EL (cell line): ENCODE results near the gene EPB41L4B.
"Not testable (repeated sequence)": the region's sequence is repeated elsewhere in the genome, so short reads cannot be mapped to it uniquely, and the experiment has no call there.

Experiments
- DNase-seq: peaks from one replicate; pipeline ENCODE4 v3.0.0-alpha.2; 2016

EPB41L4B gene

DNA sequence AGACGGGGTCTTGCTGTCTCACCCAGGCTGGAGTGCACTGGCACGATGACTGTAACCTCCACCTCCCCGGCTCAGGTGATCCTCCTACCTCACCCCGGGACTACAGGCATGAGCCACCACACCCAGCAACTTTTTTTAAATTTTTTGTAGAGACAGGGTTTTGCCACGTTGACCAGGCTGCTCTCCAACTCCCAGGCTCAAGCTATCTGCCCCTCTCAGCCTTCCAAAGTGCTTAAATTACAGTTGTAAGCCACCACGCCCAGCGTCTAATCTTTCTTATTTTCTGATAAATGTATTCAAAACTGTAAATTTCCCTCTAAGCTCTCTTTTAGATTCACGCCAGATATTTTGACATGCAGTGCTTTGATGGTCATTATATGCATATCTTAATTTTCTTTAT, 164.2 kb downstream of the EPB41L4B start:
- no peak for DNase-seq

DNA sequence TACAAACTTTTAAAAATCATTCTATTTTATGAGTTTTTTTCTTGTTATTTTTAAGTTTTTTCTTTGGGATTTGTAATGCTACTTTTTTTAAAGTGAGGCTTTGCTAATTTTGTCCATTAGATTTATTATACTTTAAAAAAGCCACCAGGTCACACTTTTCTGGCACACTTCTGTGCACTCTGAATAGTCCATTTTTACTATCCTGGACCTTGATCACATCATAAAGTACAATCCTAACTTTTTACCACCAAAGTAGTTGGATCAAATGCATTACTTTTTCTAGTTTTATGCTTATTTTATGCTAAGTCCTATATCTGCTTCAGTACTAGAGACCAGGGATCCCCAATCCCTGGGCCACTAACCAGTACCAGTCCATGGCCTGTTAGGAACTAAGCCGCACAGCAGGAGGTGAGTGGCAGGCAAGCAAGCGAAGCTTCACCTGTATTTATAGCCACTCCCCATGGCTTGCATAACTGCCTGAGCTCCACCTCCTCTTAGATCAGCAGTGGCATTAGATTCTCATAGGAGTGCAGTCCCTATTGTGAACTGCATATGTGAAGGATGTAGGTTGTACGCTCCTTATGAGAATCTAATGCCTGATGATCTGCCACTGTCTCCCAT, 169.8 kb downstream of the EPB41L4B start:
- DNase-seq, result no peak

DNA sequence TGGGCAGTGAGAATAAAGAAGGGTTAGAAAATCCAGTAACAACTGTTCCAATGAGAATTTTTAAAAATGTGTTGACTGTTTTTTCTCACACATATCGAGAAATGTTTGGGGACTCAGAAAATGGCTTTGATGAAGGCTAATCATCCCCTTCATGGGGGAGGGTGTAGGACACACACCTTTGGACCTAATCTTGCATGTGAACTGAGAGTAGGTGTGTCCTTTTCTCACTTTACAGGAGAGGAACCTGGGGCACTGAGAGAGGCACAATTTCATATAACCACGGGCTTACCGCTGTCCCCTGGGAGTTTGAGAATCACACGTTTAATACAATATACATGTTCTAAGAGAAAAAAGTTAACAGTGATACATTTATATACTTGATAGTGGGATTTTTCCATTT, 171.1 kb downstream of the EPB41L4B start:
- no peak for DNase-seq

DNA sequence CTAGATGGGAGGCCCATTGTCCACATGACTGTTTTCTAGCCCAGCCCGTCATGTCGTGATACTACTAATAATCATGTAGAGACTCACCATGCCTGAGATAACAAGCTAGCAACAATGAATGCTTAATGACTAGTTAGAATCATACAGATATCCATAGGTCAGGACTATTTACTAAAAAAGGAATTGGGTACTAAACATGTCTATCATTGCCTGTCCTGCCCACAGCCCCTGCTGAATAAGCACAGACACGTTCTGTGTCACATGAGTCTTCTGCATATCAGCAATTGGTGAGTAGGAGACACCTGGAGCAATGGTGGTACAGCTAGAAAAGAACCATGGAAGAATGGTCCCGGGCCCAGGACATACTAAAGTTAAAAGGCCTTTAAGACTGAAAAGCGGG, 171.8 kb downstream of the EPB41L4B start:
- no peak for DNase-seq

DNA sequence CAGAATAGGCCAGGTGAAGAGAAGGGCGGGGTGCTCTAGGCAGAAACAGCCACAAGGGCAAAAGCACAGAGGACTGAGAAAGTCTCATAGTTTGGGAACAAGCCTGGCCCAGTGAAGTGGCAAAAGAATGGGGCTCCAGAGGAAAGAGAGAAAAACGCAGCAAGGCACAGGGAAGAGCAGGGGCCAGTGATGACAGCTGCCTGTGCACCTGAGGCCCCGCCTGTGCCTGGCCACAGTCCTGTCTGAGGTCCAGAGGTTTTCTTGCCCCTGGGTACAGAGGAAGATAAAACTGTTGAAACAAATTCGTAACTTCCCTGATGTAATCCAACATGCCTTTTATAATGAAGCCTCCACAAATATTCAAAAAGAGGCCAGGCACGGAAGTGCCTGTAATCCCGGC, 175.8 kb downstream of the EPB41L4B start:
- DNase-seq, result no peak

DNA sequence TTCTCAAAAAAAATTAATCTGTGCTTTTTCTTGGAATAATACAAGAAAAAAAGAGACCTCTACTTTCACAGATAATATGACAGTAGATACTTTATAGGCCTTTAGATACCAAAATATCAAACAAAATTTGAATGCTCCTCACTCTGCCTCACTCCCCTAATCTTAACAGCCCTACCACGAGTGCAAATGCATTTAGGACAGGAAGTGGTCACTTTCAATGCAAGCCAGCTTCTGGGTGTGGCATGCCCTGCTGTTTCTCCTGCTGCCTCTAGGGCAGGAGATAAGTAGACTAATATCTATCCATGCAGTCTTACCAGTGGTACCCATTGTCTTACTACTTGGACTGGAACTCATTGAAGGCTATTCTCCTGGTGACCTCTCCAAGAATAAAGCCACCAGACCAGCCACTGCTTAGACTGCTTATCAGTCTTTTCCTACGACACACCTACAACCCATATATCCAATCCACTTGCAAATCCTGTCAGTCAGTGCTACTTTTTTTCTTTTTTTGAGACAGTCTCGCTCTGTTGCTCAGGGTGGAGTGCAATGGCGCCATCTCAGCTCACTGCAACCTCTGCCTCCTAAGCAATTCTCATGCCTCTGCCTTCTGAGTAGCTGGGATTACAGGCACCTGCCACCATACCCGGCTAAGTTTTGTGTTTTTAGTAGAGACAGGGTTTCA, 176.8 kb downstream of the EPB41L4B start:
- DNase-seq, result peak; percentile 69

DNA sequence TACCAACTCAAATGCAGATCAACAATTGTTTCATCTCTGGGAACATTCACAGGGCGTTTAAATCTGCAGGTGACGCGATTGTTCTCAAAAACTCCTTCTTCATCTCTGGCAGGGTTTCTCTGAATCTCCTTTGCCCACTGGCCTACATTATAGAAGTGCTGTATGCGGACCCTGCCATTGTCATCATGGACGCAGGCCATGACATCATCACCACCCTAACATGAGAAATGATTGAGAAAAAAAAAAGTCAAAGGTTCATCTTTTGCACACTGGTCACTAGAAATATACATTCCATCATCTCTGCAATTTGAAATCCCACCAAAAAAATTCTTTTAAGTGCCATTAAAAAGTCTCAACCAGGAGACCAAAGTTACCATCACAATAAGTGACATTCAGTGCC, 179.5 kb downstream of the EPB41L4B start:
- no peak for DNase-seq

DNA sequence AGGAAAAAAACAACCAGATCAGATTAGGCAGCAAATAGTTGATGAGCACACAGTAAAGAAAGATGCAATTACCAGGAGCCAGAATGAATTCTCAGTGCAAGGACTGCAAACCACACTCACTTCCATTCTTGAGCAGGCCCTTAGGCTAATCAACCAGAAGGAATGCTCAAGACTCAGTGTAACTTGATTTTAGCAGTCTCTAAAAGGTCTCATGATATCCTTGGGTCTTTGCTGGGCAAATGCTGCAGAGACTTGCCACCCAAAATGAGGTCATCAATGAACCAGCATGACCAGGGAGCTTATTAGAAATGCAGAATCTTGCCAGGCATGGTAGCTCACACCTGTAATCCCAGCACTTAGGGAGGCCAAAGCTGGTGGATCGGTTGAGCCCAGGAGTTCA, 181.0 kb downstream of the EPB41L4B start:
- peak; percentile 5 for DNase-seq

DNA sequence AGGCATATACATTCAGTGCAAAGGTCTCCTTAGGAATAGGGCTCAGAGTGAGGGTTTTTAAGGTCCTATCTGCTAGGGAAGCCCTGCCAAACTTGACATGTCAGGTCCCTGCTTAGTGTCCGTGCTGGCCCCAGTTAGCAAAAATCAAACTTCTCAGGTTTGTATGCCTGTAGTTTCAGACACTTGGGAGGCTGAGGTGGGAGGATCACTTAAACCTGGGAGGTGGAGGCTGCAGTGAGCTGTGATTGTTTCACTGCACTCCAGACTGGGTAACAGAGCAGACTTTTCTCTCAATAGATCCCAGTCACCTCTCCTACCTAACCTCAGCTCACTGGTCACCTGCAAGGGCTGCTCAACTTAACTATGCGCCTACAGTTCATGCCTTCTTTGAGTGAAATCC, 182.4 kb downstream of the EPB41L4B start:
- no peak for DNase-seq

DNA sequence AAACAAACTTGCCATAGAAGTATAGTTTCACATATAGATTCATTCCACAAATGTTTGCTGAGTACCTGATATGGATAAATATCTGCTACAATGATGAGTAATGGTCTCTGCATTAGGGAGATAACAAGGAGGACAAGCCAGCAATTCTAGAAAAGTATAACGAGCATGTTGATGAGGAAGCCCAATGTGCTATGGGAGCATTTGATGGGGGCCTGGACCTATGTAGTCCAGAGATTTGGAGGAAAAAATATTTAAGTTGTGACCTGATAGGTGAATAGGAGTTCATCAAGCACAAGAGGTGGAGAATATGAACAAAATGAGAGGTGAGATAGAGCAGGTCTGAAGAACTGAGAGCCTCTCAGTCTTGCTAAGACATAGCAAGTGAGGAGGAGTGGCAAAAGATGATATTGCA, 186.7 kb downstream of the EPB41L4B start:
- DNase-seq, result no peak

DNA sequence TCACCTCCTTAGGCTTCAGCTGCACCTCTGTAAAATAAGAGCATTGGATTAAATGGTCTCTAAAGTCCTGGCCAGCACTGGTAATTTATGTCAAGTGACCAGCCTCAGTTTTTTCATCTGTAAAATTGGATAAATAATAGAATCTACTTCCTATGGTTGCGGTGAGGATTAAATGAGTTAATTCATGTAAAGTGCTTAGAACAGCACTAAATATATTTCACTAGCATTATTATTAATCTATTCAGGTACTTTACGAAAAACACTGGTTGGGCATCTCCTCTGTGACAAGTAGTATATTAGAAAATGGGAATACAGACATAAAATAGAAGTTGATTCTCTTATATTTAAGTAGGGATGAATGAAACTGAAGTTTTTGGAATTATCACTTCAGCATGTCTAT, 187.3 kb downstream of the EPB41L4B start:
- no peak for DNase-seq

DNA sequence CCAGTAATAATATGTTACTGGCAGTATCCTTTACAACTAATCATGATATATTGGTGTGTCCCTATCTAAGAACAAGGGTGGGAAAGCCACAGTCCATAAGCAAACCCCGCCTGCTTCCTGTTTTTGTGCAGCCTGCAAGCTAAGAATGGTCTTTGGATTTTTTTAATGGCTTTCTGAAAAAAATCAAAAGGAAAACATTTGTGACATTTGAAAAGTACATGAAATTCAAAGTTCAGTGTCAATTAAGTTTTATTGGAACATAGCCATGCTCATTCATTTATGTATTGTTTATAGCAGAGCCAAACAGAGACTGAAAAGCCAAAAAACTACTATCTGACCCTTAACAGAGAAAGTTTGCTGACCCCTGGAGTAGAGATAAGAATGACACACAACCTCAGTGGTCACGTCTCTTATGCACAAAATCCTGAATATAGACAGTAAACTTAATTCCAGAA, 188.3 kb downstream of the EPB41L4B start:
- no peak for DNase-seq

DNA sequence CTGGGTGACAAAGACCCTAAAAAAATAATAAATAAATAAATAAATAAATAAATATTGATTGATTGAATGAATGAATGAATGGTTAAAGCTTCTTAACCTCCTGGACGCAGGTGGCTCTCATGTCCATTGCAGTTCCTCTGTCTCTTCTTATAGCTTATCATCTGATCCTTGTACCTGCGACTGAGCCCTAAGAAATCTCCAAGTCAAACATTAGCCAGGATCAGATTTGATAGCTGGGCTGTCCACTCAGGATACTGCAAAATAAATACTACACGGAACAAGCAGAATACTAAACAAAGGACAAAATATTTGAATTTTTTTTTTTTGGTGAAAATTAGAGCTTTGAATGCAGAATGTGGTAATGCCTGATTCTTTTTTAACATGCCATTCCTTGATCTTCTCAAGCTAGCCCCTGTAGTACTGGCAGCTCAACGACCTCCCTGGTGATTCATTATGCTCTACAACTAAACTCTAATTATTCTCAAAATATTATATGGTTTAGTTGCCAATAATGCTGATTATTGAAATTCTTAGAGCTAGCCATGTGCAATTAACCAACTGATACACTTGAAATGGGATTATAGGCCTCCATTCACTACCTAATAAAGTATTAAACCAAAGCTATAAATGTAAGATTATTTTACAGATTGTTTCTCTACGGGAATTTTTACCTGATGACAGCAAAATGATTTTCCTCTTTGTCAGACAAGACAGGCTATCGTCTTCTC, 191.2 kb downstream of the EPB41L4B start:
- DNase-seq, result no peak

DNA sequence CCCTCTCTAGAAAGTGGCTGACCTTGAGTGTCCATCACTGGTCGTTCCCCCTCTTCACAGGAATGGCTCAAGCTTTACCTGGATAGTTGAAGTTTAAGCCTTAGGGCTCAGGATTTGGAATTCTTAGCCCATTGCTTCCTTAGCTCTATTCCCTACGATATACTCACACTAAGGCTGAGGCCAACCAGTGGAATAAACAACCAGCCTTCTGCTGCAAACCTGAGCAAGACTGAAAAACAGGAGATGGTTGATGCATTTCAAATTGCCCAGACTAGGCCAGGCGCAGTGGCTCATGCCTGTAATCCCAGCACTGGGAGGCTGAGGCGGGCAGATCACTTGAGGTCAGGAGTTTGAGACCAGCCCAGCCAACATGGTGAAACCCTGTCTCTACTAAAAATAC, 194.2 kb downstream of the EPB41L4B start:
- DNase-seq, result not testable (repeated sequence)

DNA sequence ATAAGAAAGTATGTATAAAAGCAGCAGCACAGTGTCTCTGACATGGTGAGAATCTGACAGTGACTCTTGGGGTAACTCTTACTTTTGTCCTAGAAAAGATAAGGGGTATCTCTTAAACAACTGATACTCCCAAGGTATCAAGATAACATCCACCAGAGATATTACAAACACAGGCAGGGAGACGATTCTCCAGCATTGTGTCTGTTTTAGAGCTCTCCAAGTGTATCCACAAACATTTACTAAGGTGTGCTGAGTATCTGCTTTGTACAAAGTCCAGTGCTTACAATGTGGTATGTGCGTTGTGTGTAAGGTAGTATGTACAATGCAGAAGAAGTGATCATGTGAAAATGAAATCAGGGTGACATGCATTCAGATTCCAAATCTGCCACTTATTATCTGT, 196.7 kb downstream of the EPB41L4B start:
- DNase-seq, result no peak

DNA sequence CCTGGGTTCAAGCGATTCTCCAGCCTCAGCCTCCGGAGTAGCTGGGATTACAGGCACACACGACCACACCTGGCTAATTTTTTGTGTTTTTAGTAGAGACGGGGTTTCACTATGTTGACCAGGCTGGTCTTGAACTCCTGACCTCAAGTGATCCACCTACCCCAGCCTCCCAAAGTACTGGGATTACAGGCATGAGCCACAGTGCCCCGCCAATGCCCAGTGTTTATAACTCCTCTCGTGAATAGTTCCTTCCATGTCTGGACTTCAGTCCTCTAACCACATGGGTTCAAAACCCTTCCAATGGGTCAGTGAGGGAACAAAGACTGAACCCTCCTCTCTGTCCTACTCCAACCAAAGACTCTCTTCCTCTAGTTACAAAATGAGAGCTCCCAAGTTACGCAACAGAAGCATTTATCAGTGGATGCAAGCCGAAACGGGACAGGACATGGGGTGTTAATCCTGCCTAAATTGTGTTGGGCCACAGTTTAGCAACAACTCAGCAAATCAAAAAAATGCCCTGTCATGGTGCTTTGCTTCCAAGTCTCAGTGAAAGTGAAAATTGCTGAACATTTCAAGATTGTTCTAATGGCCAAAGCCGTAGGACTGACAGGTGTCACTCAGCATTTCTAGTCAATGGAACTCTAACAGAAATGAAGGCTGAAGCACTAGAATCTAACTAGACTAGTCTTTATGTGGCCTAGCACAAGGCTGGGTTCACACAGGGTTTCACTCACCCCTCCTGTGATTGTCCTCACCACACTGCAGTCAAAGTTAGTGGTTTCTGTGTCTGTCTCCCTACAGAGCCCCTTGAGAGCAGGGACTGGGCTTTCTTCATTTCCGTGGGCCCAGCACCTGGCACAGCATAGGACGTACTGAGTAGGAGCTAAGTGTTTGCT, 197.9 kb downstream of the EPB41L4B start:
- DNase-seq, result no peak
